ENCODE measurements around the gene OR13F1.
"Not testable (repeated sequence)": the region's sequence is repeated elsewhere in the genome, so short reads cannot be mapped to it uniquely, and the experiment has no call there.

The OR13F1 gene

GRCh38 chr9:104503963-104504362 lies at the start of gene OR13F1:
OR13F1 (plus strand) TSS chr9:104504263; CDS start chr9:104504263, 0 bp downstream.
- DNase-seq (ENCODE audit: low read depth) = no peak

GRCh38 chr9:104456831-104457230 lies 47.2 kb upstream of the OR13F1 start:
- no peak overlapping the region for H3K4me3 ChIP-seq (ENCODE audit: low read depth, low read length)
- no peak for DNase-seq (ENCODE audit: low read depth)

More at GRCh38 chr9:104503963-104504362, at the start of gene OR13F1:
- no peak within 1 kb of the TSS for H3K4me3 ChIP-seq (ENCODE audit: low read depth, low read length)

- DNase-seq (ENCODE audit: low read depth) = no peak
- H3K4me3 ChIP-seq (ENCODE audit: low read depth, low read length) = no peak overlapping the region
Measured at GRCh38 chr9:104463864-104464263, 40.2 kb upstream of the OR13F1 start.

- no peak overlapping the region for H3K4me3 ChIP-seq (ENCODE audit: low read depth, low read length)
- DNase-seq (ENCODE audit: low read depth) = no peak
Measured at GRCh38 chr9:104468261-104468660, 35.8 kb upstream of the OR13F1 start.

- H3K4me3 ChIP-seq (ENCODE audit: low read depth, low read length) = no peak overlapping the region
- DNase-seq (ENCODE audit: low read depth) = no peak
Measured at GRCh38 chr9:104482921-104483570, 21.0 kb upstream of the OR13F1 start.

GRCh38 chr9:104485014-104485413 lies 19.0 kb upstream of the OR13F1 start:
- DNase-seq (ENCODE audit: low read depth) = no peak

GRCh38 chr9:104494808-104495207 lies 9.3 kb upstream of the OR13F1 start:
- H3K4me3 ChIP-seq (ENCODE audit: low read depth, low read length) = no peak overlapping the region
- no peak for DNase-seq (ENCODE audit: low read depth)

More at GRCh38 chr9:104485014-104485413, 19.0 kb upstream of the OR13F1 start:
- no peak overlapping the region for H3K4me3 ChIP-seq (ENCODE audit: low read depth, low read length)

GRCh38 chr9:104503440-104503839 lies 623 bp upstream of the OR13F1 start:
- DNase-seq (ENCODE audit: low read depth) = no peak
- no peak overlapping the region for H3K4me3 ChIP-seq (ENCODE audit: low read depth, low read length)

GRCh38 chr9:104506565-104506964 lies 2.5 kb downstream of the OR13F1 start:
- no peak for DNase-seq (ENCODE audit: low read depth)
- H3K4me3 ChIP-seq (ENCODE audit: low read depth, low read length) = no peak overlapping the region

GRCh38 chr9:104514901-104515300 lies 10.8 kb downstream of the OR13F1 start:
- H3K4me3 ChIP-seq (ENCODE audit: low read depth, low read length) = no peak overlapping the region
- DNase-seq (ENCODE audit: low read depth) = no peak

- not testable (repeated sequence) for DNase-seq (ENCODE audit: low read depth)
Measured at GRCh38 chr9:104520241-104520640, 16.2 kb downstream of the OR13F1 start.

GRCh38 chr9:104527109-104527508 lies 23.0 kb downstream of the OR13F1 start, which contains the start of gene OR13C4:
OR13C4 (minus strand) TSS chr9:104527209; CDS start chr9:104527209, 0 bp downstream.
- DNase-seq (ENCODE audit: low read depth) = no peak
- H3K4me3 ChIP-seq (ENCODE audit: low read depth, low read length) = no peak within 1 kb of the TSS

More at GRCh38 chr9:104520241-104520640, 16.2 kb downstream of the OR13F1 start:
- H3K4me3 ChIP-seq (ENCODE audit: low read depth, low read length) = not testable (repeated sequence)

GRCh38 chr9:104536756-104537155 lies 32.7 kb downstream of the OR13F1 start, which contains the start of gene OR13C3:
OR13C3 (minus strand) TSS chr9:104536856; CDS start chr9:104536723, 133 bp downstream.
- DNase-seq (ENCODE audit: low read depth) = no peak

GRCh38 chr9:104539275-104539674 lies 35.2 kb downstream of the OR13F1 start:
- no peak overlapping the region for H3K4me3 ChIP-seq (ENCODE audit: low read depth, low read length)

More at GRCh38 chr9:104536756-104537155, 32.7 kb downstream of the OR13F1 start, which contains the start of gene OR13C3:
- no peak within 1 kb of the TSS for H3K4me3 ChIP-seq (ENCODE audit: low read depth, low read length)

GRCh38 chr9:104544644-104545043 lies 40.6 kb downstream of the OR13F1 start:
- no peak overlapping the region for H3K4me3 ChIP-seq (ENCODE audit: low read depth, low read length)

More at GRCh38 chr9:104539275-104539674, 35.2 kb downstream of the OR13F1 start:
- no peak for DNase-seq (ENCODE audit: low read depth)

GRCh38 chr9:104553261-104553660 lies 49.2 kb downstream of the OR13F1 start:
- H3K4me3 ChIP-seq (ENCODE audit: low read depth, low read length) = no peak overlapping the region
- DNase-seq (ENCODE audit: low read depth) = no peak

More at GRCh38 chr9:104544644-104545043, 40.6 kb downstream of the OR13F1 start:
- DNase-seq (ENCODE audit: low read depth) = no peak
